OCI-LY3 (cell line): ENCODE measurements around the gene CHMP4B.

Experiments used
- EZH2phosphoT487 ChIP-seq: fragments of 200-600 bp; shearing (Covaris generic); IDR thresholded peaks from 2 replicates; pipeline ENCODE4 v1.6.1; 2018; ENCODE audit warnings: antibody characterized with exemption, mixed run types, low read depth
- TF ChIP-seq, protein P1 (sequence below): fragments of 200-600, 300-600 bp; sonication (generic); IDR thresholded peaks from 2 replicates; pipeline ENCODE4 v1.5.1; 2014; ENCODE audit warnings: antibody characterized with exemption, low read length, low read depth

DNA sequence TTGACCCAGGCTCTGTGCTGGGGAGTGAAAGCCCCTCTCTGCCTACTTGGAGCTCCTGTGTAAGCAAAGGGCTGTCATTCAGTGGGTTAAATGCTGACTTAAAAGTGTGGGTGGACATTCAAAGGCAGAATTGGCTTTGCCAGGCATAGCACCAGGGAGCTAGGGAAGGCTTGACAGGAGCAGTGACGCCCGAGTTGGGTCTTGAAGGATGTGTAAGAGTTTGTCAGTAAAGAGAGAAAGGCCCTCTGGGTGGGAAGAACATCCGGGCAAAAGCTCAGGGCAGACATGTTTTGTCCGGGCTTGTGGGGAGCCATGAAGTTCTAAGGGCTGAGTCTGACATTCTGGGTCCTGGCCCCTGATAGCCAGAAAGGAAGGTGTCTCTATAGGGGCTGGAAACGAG, 27.9 kb upstream of the CHMP4B start:
- TF ChIP-seq, protein P1, sequence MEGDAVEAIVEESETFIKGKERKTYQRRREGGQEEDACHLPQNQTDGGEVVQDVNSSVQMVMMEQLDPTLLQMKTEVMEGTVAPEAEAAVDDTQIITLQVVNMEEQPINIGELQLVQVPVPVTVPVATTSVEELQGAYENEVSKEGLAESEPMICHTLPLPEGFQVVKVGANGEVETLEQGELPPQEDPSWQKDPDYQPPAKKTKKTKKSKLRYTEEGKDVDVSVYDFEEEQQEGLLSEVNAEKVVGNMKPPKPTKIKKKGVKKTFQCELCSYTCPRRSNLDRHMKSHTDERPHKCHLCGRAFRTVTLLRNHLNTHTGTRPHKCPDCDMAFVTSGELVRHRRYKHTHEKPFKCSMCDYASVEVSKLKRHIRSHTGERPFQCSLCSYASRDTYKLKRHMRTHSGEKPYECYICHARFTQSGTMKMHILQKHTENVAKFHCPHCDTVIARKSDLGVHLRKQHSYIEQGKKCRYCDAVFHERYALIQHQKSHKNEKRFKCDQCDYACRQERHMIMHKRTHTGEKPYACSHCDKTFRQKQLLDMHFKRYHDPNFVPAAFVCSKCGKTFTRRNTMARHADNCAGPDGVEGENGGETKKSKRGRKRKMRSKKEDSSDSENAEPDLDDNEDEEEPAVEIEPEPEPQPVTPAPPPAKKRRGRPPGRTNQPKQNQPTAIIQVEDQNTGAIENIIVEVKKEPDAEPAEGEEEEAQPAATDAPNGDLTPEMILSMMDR, result no peak
- no peak for TF ChIP-seq EZH2phosphoT487
